PC-3 (cell line): ENCODE data around the gene DLX5.

ENCODE experiments used
- EZH2 ChIP-seq: fragments of 300-600 bp; sonication (generic); IDR thresholded peaks from one replicate; pipeline ENCODE4 v1.6.1; 2017; ENCODE audit warnings: antibody characterized with exemption, mild to moderate bottlenecking, low read length; ENCODE audit not compliant: unreplicated experiment
- EZH2phosphoT487 ChIP-seq: fragments of 300-600 bp; sonication (generic); IDR thresholded peaks from 2 replicates; pipeline ENCODE4 v1.6.1; 2018; ENCODE audit warnings: mild to moderate bottlenecking, antibody characterized with exemption, low read length, borderline replicate concordance
- TF ChIP-seq, protein P1 (sequence below): fragments of 300-600 bp; sonication (generic); conservative IDR thresholded peaks from 2 replicates; pipeline ENCODE4 v1.5.1; 2017; ENCODE audit warnings: antibody characterized with exemption, low read depth, mild to moderate bottlenecking, low read length

DNA sequence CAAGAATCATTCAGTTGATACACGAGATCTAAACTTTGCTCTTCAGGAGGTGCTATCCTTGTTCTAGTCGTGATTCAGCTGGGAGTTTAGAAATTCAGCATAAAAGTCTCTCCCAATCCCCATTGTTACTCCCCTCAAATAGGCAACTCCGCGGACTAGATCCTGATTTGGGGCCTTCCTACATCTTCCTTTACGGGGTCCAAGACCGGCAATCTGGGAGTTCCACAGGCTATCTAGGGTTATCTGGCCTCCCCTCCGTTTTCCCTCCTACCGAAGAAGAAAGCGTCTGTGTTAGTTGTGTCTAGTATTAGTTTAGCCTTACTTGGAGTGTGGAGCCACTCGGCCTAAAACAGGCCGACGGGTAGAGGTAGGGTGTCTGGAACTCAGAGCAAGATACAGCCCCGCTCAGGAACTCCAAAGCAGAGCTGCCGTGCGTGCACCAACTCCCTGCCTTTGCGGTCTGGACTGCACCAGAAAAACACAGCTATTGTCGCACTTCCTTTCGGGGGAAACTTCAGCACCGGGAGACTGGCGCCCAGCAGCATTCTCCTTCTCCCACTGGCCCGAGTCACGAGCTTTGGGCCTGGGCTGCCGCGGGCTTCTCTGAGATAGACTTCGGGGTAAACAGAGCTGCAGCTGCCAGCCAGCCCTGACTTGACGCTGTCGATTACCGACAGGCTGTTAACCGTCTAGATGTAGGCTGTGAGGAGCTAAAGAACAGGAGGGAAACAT lies 1.5 kb upstream of the DLX5 start:
- TF ChIP-seq, protein P1, sequence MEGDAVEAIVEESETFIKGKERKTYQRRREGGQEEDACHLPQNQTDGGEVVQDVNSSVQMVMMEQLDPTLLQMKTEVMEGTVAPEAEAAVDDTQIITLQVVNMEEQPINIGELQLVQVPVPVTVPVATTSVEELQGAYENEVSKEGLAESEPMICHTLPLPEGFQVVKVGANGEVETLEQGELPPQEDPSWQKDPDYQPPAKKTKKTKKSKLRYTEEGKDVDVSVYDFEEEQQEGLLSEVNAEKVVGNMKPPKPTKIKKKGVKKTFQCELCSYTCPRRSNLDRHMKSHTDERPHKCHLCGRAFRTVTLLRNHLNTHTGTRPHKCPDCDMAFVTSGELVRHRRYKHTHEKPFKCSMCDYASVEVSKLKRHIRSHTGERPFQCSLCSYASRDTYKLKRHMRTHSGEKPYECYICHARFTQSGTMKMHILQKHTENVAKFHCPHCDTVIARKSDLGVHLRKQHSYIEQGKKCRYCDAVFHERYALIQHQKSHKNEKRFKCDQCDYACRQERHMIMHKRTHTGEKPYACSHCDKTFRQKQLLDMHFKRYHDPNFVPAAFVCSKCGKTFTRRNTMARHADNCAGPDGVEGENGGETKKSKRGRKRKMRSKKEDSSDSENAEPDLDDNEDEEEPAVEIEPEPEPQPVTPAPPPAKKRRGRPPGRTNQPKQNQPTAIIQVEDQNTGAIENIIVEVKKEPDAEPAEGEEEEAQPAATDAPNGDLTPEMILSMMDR, result no peak
- no peak for TF ChIP-seq EZH2phosphoT487
- no peak for TF ChIP-seq EZH2
